NOMO-1 (cell line): ENCODE measurements around the gene PHYH.
"Not testable (repeated sequence)": the region's sequence is repeated elsewhere in the genome, so short reads cannot be mapped to it uniquely, and the experiment has no call there.

ENCODE experiments used
- DNase-seq, 2 experiments: peaks; one replicate each; lab custom pipeline; 2025; ENCODE audit not compliant: unreplicated experiment in 2 of 2; lab: John Stamatoyannopoulos, UW

The PHYH gene

GRCh38 chr10:13322615-13323148 lies 22.8 kb upstream of the PHYH start:
- no peak for DNase-seq

- no peak for DNase-seq
These were observed 21.7 kb upstream of the PHYH start for GRCh38 chr10:13321576-13321975.

GRCh38 chr10:13319166-13319565 lies 19.3 kb upstream of the PHYH start:
- no peak for DNase-seq

DNA sequence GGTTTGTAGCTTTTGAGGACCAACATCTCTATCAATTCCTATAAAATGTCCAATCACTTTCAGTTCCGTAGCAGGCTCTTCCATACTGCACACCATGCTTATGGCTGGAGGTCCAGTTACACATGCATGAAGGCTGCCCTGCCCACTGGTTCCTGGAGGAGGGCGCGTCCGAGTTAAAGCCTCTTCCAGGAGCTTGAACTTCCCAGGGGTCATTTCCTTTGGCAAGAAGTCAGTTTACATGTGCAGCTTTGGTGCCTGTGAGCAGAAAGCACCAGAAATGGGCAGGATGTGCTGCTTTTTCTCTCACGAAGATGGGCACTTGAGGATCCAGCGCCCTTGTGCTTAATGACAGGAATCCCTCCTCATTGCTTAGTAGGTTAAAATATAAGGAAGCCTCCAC lies 17.6 kb upstream of the PHYH start:
- DNase-seq, result no peak

GRCh38 chr10:13316635-13317311 lies 16.9 kb upstream of the PHYH start:
- no peak for DNase-seq

GRCh38 chr10:13315361-13315760 lies 15.5 kb upstream of the PHYH start:
- DNase-seq, result no peak

DNA sequence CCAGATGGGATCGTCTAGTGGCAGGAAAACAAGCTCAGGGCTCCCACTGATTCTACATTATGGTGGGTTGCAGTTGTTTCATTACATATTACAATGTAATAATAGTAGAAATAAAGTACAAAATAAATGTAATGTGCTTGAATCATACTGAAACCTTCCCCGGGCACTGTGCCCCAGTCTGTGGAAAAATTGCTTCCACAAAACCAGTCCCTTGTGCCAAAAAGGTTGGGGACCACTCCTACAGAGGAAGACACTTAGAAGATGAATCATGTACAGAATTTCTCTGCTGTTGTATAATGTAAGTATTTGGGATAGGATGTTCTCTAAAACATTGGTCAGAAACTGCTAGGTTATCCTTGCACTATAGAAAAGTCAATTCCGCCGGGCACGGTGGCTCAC lies 11.3 kb upstream of the PHYH start:
- DNase-seq, result no peak

GRCh38 chr10:13310518-13311176 lies 10.8 kb upstream of the PHYH start:
- no peak for DNase-seq

GRCh38 chr10:13309792-13310191 lies 9.9 kb upstream of the PHYH start:
- no peak for DNase-seq

GRCh38 chr10:13308096-13308495 lies 8.2 kb upstream of the PHYH start:
- no peak for DNase-seq

- DNase-seq, result no peak
These were observed 6.2 kb upstream of the PHYH start for GRCh38 chr10:13306103-13306502.

DNA sequence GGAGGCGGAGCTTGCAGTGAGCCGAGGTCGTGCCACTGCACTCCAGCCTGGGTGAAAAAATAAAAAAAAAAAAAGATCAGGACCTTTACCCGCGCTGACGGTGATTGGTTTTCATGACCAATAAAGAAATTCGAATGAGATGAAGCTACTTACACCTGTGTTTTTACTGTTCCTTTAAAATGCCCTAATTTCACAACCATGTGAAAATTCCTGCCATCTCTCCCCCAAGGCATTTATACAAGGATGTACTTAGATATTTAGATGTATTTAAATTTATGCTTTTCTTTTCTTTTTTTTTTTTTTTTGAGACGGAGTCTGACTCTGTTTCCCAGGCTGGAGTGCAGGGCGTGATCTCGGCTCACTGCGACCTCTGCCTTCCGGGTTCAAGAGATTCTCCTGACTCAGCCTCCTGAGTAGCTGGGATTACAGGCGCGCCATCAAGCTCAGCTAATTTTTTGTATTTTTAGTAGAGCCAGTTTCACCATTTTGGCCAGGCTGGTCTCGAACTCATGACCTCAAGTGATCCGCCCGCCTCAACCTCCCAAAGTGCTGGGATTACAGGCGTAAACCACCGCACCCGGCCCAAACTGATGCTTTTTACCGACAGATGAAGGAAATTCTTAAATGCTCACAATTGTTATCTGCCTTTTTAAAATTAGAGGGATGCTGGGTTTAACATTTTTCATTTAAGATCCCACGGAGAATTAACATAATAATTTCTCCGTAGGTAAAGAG lies 3.1 kb upstream of the PHYH start:
- no peak for DNase-seq

GRCh38 chr10:13298748-13299436 lies 972 bp downstream of the PHYH start:
- no peak for DNase-seq

DNA sequence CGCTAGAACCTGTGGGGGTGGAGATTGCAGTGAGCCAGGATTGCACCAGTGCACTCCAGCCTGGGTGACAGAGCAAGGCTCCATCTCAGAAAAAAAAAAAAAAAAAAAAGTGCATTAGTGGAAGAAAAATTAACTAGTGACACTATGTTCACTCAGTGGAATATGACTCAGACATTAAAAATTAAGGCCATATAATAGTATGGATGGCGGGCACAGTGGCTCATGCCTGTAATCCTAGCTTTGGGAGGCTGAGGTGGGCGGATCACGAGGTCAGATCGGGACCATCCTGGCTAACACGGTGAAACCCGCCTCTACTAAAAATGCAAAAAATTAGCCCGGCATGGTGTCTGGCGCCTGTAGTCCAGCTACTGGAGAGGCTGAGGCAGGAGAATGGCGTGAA lies 3.4 kb downstream of the PHYH start:
- DNase-seq, result no peak

GRCh38 chr10:13294784-13295183 lies 5.1 kb downstream of the PHYH start:
- no peak for DNase-seq

GRCh38 chr10:13291821-13292773 lies 7.8 kb downstream of the PHYH start:
- no peak for DNase-seq

DNA sequence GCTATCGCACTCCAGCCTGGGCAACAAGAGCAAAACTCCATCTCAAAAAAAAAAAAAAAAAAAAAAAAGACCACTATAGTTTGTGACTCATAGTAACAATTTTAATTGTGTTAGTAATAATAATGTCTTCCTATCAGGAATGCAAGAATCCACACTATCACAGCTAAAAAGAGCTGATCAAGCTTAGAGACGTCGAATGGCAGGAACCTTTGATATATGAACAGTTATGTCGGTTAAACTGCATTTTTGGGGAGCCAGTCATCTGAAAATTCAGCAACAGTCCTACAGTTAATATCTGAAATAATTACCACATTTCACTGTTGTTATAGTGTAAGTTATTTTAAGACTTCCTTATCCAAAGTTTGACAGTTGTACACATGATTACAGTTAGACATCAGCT lies 8.8 kb downstream of the PHYH start:
- DNase-seq, result no peak

DNA sequence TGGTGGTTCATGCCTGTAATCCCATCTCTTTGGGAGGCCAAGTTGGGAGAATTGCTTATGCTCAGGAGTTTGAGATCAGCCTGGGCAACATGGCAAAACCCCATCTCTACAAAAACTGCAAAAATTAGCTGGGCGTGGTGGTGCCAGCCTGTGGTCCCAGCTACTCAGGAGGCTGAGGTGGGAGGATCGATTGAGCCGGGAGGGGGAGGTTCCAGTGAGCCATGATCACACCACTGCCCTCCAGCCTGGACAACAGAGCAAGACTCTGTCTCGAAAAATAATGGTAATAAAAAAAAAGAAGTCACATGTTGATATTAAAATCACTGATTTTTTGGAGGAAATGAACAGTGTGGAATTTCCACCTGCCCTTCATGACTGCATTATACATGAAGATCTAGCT lies 15.8 kb downstream of the PHYH start:
- DNase-seq, result no peak

DNA sequence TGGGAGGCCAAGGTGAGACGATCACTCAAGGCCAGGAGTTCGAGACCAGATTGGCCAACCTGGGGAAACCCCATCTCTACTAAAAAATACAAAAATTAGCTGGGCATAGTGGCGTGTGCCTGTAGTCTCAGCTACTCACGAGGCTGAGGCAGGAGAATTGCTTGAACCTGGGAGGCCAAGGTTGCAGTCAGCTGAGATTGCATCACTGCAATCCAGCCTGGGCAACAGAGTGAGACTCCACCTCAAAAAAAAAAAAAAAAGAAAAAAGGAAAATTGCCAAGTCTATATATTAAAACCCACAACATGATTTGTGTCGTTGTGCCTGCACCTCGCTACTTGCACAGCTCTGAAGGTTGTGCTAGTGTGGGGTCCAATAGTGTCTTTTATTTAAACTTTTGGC lies 17.5 kb downstream of the PHYH start:
- DNase-seq, result not testable (repeated sequence)

DNA sequence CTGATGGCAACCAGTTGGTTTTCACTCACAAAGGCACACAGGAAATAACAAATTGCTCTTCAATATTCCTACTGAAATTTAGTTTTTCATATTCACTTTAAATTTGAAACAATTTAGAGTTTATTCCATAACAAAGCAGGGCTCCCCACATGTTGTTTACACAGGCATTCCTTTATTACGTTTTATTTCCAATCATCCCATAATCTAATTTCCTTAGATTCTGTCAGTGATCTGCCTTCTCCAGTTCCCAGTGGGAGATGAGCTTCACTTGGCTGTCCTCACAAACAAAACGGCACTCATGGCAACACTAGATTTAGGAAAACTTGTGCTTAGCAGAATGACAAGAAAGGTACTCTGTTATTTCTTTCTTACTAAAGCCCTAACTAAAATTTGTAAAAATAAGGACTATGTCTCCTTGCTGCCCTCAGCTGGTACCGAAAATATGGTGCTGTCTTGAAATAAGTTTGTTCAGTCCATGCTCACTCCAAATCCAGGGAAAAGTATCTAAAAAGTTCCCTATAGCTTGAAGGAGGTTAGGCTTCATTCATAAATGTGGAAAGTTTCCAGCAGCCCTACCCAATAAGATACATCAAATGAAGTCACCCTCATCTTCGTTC lies 23.0 kb downstream of the PHYH start:
- no peak for DNase-seq
